HG02981 (cell line): ENCODE measurements around the gene EIPR1.
"Not testable (repeated sequence)": the region's sequence is repeated elsewhere in the genome, so short reads cannot be mapped to it uniquely, and the experiment has no call there.

Experiments
- ATAC-seq: cut with Tn5 transposase; IDR thresholded peaks from one replicate; pipeline ENCODE4 v1.9.1; 2021; ENCODE audit warnings: mild to moderate bottlenecking, moderate library complexity; ENCODE audit not compliant: unreplicated experiment

The EIPR1 gene

DNA sequence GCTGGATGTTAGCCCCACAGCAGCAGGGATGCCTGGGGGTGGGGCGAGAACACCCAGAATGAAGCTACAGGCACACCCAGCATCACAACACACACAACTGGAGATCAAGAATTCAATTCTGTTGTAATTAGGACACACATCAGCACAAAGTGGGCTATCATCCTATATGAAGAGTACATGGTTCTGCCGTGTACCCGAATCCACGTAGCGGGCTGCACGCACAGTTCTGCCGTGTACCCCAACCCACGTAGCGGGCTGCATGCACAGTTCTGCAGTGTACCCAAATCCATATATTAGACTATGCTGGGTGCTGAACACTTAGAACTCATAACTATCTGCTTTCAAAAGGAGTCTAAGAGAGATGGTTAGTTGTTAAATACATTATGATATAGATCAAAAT lies 86.5 kb downstream of the EIPR1 start:
- no peak for ATAC-seq

DNA sequence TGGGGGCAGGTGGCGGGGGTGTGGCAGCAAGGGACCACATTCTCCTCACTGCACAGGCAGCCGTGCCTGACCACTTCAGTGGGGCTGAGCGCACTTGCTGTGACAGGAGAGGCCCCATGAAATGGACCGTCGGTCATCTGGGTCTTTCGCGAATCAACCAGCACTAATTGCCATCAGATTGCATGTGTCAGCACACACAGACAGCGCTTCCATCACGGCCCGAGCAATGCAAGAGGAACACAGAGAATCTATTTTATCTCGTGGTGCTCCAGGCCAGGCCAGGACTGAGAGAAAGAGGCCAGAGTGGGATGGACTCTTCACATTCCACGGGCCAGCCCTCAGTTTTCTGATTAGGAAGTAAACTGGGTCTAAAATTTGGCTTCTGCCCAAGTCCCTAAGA lies 87.0 kb downstream of the EIPR1 start:
- ATAC-seq: no peak

DNA sequence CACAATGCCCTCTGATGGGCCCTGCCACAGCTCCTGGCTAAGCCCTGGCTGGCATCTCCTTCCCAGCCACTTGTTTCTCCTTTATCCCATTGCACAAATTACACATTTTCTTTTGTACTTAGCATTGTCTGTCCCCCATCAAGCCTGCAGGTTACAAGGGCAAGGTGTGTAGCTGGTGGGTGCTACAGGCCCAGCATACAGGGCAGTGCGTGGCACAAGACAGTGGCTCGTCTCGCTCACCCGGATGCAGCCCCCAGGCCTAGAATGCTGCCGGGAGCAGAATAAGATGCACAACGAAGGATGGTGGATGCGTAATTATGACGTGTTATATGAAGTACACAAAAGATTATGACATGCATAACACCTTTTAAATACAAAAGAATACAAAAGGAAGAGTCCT lies 87.6 kb downstream of the EIPR1 start:
- ATAC-seq: no peak

DNA sequence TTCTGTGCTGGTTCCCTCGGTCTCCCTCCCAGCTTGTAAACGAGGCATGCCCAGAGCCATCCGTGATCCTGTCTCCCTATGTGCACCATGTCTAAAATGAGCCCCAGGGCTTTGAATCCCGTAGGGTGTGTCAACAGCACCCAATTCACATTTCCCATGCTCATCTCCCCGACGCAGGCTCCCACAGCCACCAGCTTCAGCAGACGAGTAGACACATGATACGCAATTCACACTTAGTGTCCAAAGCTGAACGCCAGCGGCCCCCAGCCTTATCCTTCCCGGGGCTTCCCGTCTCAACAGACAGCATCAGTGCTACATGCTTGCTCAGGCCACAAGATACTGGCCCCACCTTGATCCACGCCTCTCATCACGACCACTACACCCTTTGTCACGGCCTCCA lies 88.1 kb downstream of the EIPR1 start:
- no peak for ATAC-seq

GRCh38 chr2:3289171-3289515 lies 88.5 kb downstream of the EIPR1 start:
- ATAC-seq: no peak

- ATAC-seq: no peak
Observed at GRCh38 chr2:3288470-3289170, 89.0 kb downstream of the EIPR1 start.

DNA sequence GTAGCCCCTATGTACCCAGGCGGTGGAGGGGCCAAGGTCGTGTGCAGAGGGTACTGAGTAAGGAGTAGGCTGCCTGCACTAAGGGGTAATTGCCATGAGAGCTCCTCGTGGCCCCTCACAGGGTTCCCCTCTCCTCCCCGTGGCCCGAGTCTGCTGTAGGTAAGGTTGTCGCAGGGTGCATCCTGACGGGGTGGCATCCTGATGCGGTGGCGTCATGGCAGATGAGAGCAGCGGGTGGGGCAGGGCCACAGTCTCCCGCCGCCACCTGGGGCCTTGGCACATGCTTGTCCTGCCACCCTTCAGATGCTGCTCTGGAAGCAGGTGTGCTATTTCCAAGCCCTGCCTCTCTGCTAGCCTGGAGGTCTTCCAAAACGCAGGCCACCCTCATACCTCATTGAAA lies 89.7 kb downstream of the EIPR1 start:
- no peak for ATAC-seq

DNA sequence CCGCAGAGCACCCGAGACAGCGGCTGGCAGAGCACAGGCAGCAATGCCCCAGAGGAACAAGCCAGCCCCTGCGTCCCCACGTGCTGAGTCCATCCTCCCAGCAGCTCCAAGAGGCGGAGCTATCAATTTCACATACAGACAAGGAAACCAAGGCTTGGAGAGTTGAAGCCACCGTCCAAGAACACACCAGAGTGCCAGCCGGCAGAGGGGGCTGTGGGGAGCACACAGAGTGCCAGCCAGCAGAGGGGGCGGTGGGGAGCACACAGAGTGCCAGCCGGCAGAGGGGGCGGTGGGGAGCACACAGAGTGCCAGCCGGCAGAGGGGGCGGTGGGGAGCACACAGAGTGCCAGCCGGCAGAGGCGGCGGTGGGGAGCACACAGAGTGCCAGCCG lies 91.0 kb downstream of the EIPR1 start:
- ATAC-seq: not testable (repeated sequence)

DNA sequence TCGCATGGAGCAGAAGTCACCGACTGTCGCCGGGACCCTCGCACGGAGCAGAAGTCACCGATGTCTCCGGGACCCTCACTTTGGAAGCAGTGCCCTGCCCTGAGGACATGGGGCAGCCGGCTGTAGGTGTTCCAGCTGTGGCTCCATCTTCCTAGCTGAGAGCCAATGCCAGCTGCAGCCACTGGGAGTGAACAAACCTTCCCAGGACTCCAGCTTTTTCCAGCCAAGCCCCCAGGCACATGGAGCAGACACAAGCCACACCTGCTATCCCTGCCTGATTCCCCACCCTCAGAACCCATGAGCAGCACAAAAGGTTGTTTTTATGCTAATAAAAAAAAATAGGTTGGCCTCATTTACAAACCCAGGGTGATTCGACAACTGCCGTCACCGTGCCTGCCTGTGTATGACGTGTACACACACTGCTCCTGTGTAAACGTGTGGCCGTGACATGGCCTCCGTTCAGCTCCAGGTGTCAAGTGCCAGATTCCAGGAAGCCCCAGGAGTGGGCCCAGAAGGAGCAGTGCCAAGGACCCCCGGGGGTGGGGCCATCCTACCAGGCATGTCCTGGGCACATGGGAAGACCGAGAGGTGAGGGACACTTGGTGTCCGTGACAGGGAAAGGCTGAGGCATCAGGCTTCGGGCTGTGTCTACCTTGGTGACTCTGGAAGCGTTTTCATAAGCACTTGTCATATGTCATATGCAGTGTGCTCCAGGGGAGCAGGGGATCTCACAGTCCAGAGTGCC lies 91.5 kb downstream of the EIPR1 start:
- ATAC-seq: no peak

GRCh38 chr2:3284657-3285630 lies 92.7 kb downstream of the EIPR1 start:
- no peak for ATAC-seq

- not testable (repeated sequence) for ATAC-seq
Observed at GRCh38 chr2:3283876-3284656, 93.6 kb downstream of the EIPR1 start.

- ATAC-seq: no peak
Observed at GRCh38 chr2:3283206-3283605, 94.4 kb downstream of the EIPR1 start.

- ATAC-seq: no peak
Observed at GRCh38 chr2:3282056-3282998, 95.3 kb downstream of the EIPR1 start.

GRCh38 chr2:3280683-3281520 lies 96.7 kb downstream of the EIPR1 start:
- ATAC-seq: no peak

- ATAC-seq: no peak
Observed at GRCh38 chr2:3280197-3280596, 97.4 kb downstream of the EIPR1 start.

GRCh38 chr2:3279236-3279960 lies 98.2 kb downstream of the EIPR1 start:
- no peak for ATAC-seq

DNA sequence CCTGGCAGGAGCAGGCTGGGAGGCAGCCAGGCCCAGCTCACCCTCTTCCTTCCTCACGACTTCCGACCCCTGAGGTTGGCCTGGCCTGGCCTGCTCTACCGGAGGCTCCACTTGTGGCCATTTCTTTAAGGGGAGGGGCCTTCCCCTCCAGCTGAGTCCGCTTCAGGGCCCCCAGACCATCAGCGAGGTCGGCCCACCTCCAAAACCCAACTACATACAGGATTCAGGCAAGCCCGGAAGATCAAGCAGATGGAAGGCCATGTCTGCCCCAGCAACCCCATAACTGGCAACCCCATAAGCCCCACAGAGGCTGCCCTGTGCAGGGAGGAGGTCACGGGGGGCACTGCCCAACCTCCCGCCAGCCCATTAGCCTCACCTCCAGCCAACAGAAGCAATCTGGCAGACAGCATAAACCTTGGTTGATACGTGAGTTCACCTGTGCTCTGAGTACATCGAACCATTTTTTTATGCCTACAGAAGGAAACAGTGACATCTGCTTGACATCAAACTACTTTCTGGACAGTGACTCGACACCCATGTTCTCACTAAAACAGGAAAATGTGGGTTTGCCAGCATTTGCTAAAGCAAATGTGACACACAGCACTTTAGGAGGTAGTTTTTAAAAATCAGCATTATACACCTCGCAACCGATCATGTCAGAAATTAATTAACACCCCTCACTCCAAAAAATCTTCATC lies 98.9 kb downstream of the EIPR1 start:
- ATAC-seq: no peak
